PC-3 (cell line): ENCODE measurements around the gene TPCN2. TPM values are rescaled to one million over a fixed set of nuclear protein-coding genes. Genes with fewer than 3 reads are reported as not detected.

Experiments
- ATAC-seq: fragments of 200-7000 bp; cut with Tn5 transposase; 2 replicates; pipeline ENCODE4 v1.9.1; 2020; ENCODE audit warnings: mild to moderate bottlenecking, moderate library complexity
- BruUV-seq: library from RNA; stranded (reverse); fragments of 400-500 nt; replicated peaks from 2 replicates; lab custom pipeline; 2021; lab: Mats Ljungman, UMichigan
- CTCF ChIA-PET: fragments of 300-600 bp; sonication (Branson Sonifier 250); formaldehyde crosslinking; loops from one replicate; lab custom pipeline; 2022; ENCODE audit warnings: antibody characterized with exemption; lab: Charles Lee
- POLR2A ChIA-PET: fragments of 300-600 bp; sonication (Branson Sonifier 250); formaldehyde crosslinking; loops from one replicate; lab custom pipeline; 2022; ENCODE audit warnings: antibody characterized with exemption; ENCODE audit not compliant: unreplicated experiment; lab: Charles Lee
- DNase-seq: peaks from one replicate; pipeline ENCODE4 v3.0.0-alpha.2; 2015
- H2AFZ ChIP-seq: fragments of 300-600 bp; sonication (generic); 2 replicates; pipeline ENCODE4 v1.6.0; 2016; ENCODE audit warnings: antibody characterized with exemption, low read length
- H3F3A ChIP-seq: fragments of 300-600 bp; sonication (generic); one replicate; pipeline ENCODE4 v1.6.0; 2017; ENCODE audit warnings: antibody characterized with exemption, low read length, control low read depth, mild to moderate bottlenecking; ENCODE audit not compliant: unreplicated experiment
- H3K27ac ChIP-seq: fragments of 300-600 bp; sonication (generic); 2 replicates; pipeline ENCODE4 v1.5.1; 2016; ENCODE audit warnings: mild to moderate bottlenecking, low read length
- H3K27me3 ChIP-seq: fragments of 300-600 bp; sonication (generic); 2 replicates; pipeline ENCODE4 v1.6.1; 2016; ENCODE audit warnings: low read length, mixed read lengths
- H3K36me3 ChIP-seq: fragments of 300-600 bp; sonication (generic); 2 replicates; pipeline ENCODE4 v1.6.1; 2016; ENCODE audit warnings: low read depth, mixed run types, low read length, mixed read lengths
- H3K4me1 ChIP-seq: fragments of 300-600 bp; sonication (generic); 2 replicates; pipeline ENCODE4 v1.5.1; 2016; ENCODE audit warnings: low read length; ENCODE audit not compliant: insufficient read depth
- H3K4me2 ChIP-seq: fragments of 300-600 bp; sonication (generic); 2 replicates; pipeline ENCODE4 v1.6.0; 2016; ENCODE audit warnings: low read length
- H3K4me3 ChIP-seq: fragments of 300-600 bp; sonication (generic); 2 replicates; pipeline ENCODE4 v1.5.1; 2016; ENCODE audit warnings: mild to moderate bottlenecking, low read length, mixed read lengths
- H3K79me2 ChIP-seq: fragments of 300-600 bp; sonication (generic); 2 replicates; pipeline ENCODE4 v1.6.1; 2017; ENCODE audit warnings: low read length, mixed read lengths
- H3K9ac ChIP-seq: fragments of 300-600 bp; sonication (generic); 2 replicates; pipeline ENCODE4 v1.6.0; 2016; ENCODE audit warnings: mild to moderate bottlenecking, low read length
- H3K9me2 ChIP-seq: fragments of 300-600 bp; sonication (generic); replicated peaks from 2 replicates; pipeline ENCODE4 v1.6.1; 2016; ENCODE audit warnings: mixed run types, low read length, mixed read lengths
- H3K9me3 ChIP-seq: fragments of 300-600 bp; sonication (generic); 2 replicates; pipeline ENCODE4 v1.6.1; 2016; ENCODE audit warnings: low read length, mixed read lengths
- H4K20me1 ChIP-seq: fragments of 300-600 bp; sonication (generic); 2 replicates; pipeline ENCODE4 v1.6.1; 2016; ENCODE audit warnings: low read length, mixed read lengths
- EZH2 ChIP-seq: fragments of 300-600 bp; sonication (generic); IDR thresholded peaks from one replicate; pipeline ENCODE4 v1.6.1; 2017; ENCODE audit warnings: antibody characterized with exemption, mild to moderate bottlenecking, low read length; ENCODE audit not compliant: unreplicated experiment
- EZH2phosphoT487 ChIP-seq: fragments of 300-600 bp; sonication (generic); IDR thresholded peaks from 2 replicates; pipeline ENCODE4 v1.6.1; 2018; ENCODE audit warnings: mild to moderate bottlenecking, antibody characterized with exemption, low read length, borderline replicate concordance
- intact Hi-C: fragments of 100-400 bp; cut with micrococcal nuclease; formaldehyde crosslinking; loops from 2 replicates; pipeline ENCODE4 v1.9.0; 2023
- total RNA-seq: library from RNA; depleted of rRNA; stranded (reverse); fragments of >200 nt; gene quantifications from 2 replicates; pipeline ENCODE4 v1.2.3, GENCODE V29; 2014
- TF ChIP-seq, protein P1 (sequence below): fragments of 300-600 bp; sonication (generic); conservative IDR thresholded peaks from 2 replicates; pipeline ENCODE4 v1.5.1; 2017; ENCODE audit warnings: antibody characterized with exemption, low read depth, mild to moderate bottlenecking, low read length

The TPCN2 gene
- total RNA-seq, 1 experiment from 2014 or later = 13.0 TPM

DNA sequence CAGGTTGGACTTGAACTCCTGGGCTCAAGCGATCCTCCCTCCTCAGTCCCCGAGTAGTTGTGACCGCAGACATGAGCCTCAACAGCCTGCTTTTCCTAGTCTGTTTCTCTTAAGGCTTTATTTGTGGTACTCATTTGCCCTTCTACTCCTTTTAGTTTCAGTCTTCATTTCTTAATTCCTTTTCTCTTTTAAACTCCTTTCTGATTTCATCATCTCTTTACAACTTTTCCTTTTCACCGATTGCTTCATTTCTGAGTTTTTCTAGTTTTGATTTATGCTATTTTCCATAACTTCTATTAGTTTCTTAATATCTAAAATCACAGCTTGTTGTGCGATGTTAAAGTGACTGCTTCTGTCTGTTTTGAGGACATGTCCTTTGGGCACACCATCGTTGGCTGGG is 18.4 kb upstream of the TPCN2 start:
- H4K20me1 ChIP-seq = no peaks in the 10 kb centered on the region
- no peaks in the 10 kb centered on the region for H3K9me2 ChIP-seq
- no peak overlapping the region for H3K9ac ChIP-seq
- H3K79me2 ChIP-seq = no peaks in the 10 kb centered on the region
- no peak overlapping the region for H3K4me3 ChIP-seq
- DNase-seq = no peak
- TF ChIP-seq EZH2phosphoT487 (no peak), EZH2 (no peak)
- TF ChIP-seq, protein P1, sequence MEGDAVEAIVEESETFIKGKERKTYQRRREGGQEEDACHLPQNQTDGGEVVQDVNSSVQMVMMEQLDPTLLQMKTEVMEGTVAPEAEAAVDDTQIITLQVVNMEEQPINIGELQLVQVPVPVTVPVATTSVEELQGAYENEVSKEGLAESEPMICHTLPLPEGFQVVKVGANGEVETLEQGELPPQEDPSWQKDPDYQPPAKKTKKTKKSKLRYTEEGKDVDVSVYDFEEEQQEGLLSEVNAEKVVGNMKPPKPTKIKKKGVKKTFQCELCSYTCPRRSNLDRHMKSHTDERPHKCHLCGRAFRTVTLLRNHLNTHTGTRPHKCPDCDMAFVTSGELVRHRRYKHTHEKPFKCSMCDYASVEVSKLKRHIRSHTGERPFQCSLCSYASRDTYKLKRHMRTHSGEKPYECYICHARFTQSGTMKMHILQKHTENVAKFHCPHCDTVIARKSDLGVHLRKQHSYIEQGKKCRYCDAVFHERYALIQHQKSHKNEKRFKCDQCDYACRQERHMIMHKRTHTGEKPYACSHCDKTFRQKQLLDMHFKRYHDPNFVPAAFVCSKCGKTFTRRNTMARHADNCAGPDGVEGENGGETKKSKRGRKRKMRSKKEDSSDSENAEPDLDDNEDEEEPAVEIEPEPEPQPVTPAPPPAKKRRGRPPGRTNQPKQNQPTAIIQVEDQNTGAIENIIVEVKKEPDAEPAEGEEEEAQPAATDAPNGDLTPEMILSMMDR = no peak
- ATAC-seq = no peak
- no peak overlapping the region for H3K27ac ChIP-seq
- intact Hi-C loops = no loop called here
- H3K9me3 ChIP-seq = no peaks in the 10 kb centered on the region
- H3K36me3 ChIP-seq = no peaks in the 10 kb centered on the region
- ChIA-PET POLR2A (no interaction called here), CTCF (interaction anchor here (0.7 kb wide), 1 partner anchor 59 kb away, joined by 3 read pairs; no protein-coding TSS in a partner anchor)
- BruUV-seq = no TSS peak
- H3K27me3 ChIP-seq = no peaks in the 10 kb centered on the region
- H2AFZ ChIP-seq = 0 out of 2 replicates have a peak overlapping the region, but pooled peaks have one; percentile 20
- H3F3A ChIP-seq = no peaks in the 10 kb centered on the region
- H3K4me2 ChIP-seq = no peak overlapping the region
- no peaks in the 10 kb centered on the region for H3K4me1 ChIP-seq

DNA sequence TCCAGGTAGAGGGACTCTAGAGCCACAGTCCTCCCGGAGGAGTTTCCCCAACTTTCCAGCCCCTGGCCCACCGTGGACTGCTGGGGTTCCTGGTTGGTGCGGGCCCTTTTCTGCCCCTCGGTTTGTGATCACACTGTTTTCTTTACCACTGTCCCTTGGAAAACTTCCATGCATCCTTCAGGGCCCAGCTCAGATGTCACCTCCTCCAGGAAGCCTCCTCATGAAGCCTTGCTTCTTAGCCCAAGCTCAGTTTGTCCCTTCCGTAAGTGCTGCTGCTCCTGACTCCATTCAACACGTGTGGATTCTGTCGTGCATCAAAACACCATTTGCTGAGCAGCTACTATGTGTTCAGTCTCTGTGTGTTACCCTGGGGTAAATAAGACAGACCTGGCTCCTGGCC is 15.9 kb upstream of the TPCN2 start:
- H3K79me2 ChIP-seq = no peaks in the 10 kb centered on the region
- H3F3A ChIP-seq = no peaks in the 10 kb centered on the region
- H2AFZ ChIP-seq = no peak overlapping the region
- POLR2A ChIA-PET = no interaction called here
- TF ChIP-seq, protein P1 = no peak
- TF ChIP-seq EZH2phosphoT487 (no peak), EZH2 (no peak)
- no peak overlapping the region for H3K4me3 ChIP-seq
- no peak for ATAC-seq
- CTCF ChIA-PET = no interaction called here
- no peaks in the 10 kb centered on the region for H3K27me3 ChIP-seq
- H3K36me3 ChIP-seq = no peaks in the 10 kb centered on the region
- H3K9me3 ChIP-seq = no peaks in the 10 kb centered on the region
- BruUV-seq = no TSS peak
- H3K4me1 ChIP-seq = no peaks in the 10 kb centered on the region
- H3K9me2 ChIP-seq = no peaks in the 10 kb centered on the region
- H3K27ac ChIP-seq = no peak overlapping the region
- no peak for DNase-seq
- no peak overlapping the region for H3K9ac ChIP-seq
- no peaks in the 10 kb centered on the region for H4K20me1 ChIP-seq
- intact Hi-C loops = no loop called here
- H3K4me2 ChIP-seq = no peak overlapping the region

DNA sequence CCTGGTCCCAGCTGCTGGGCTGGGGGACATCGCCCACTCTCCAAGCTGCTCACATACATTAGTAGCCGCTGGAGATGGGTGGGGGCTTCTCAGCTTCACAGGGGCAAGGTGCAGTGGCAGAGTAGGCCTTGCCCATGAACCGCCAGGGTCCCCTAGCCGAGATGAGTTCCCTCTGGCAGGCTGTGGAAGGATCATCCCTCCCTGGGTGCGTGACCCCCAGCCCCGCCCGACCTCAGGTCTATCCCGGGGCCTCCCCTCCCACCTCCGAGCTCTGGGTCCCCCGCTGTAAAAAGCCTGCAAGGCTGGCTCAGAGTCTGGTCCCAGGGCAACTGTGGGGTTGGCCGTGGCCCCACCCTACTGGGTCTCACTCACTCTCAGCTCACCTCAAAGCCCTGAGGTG is 15.3 kb upstream of the TPCN2 start:
- Histone ChIP-seq H3K36me3 (no peaks in the 10 kb centered on the region), H2AFZ (no peak overlapping the region), H3K27me3 (no peaks in the 10 kb centered on the region), H3K79me2 (no peaks in the 10 kb centered on the region), H4K20me1 (no peaks in the 10 kb centered on the region), H3K27ac (no peak overlapping the region), H3K4me2 (no peak overlapping the region), H3K9me2 (no peaks in the 10 kb centered on the region), H3K9me3 (no peaks in the 10 kb centered on the region), H3K4me3 (no peak overlapping the region), H3F3A (no peaks in the 10 kb centered on the region), H3K4me1 (no peaks in the 10 kb centered on the region), H3K9ac (no peak overlapping the region)
- CTCF ChIA-PET = no interaction called here
- TF ChIP-seq EZH2 (no peak), EZH2phosphoT487 (no peak)
- TF ChIP-seq, protein P1 = no peak
- DNase-seq (no peak), ATAC-seq (no peak)
- BruUV-seq = no TSS peak
- intact Hi-C loops = no loop called here
- POLR2A ChIA-PET = no interaction called here
